HCT116 (cell line): ENCODE data around the gene TMIE. TPM values are rescaled to one million over a fixed set of nuclear protein-coding genes. Genes with fewer than 3 reads are reported as not detected.

Experiments used
- ATAC-seq: fragments of 200-7000 bp; cut with Tn5 transposase; 2 replicates; pipeline ENCODE4 v1.9.1; 2020; ENCODE audit warnings: mild to moderate bottlenecking, moderate library complexity
- BruUV-seq: library from RNA; stranded (reverse); fragments of 400-500 nt; replicated peaks from 2 replicates; lab custom pipeline; 2021; lab: Mats Ljungman, UMichigan
- CTCF ChIA-PET: fragments of 300-600 bp; sonication (Branson Sonifier 250); formaldehyde crosslinking; loops from one replicate; lab custom pipeline; 2021; ENCODE audit warnings: antibody characterized with exemption; lab: Charles Lee
- POLR2A ChIA-PET: fragments of 300-600, 350-600 bp; sonication (Branson Sonifier 250); formaldehyde crosslinking; loops from one replicate; lab custom pipeline; 2021; ENCODE audit warnings: antibody characterized with exemption; lab: Charles Lee
- RAD21 ChIA-PET, 2 experiments: fragments of 300-600 bp; sonication (Branson Sonifier 250); formaldehyde crosslinking; loops; one replicate each; lab custom pipeline; 2023; ENCODE audit warnings: low total read pairs in 2 of 2; ENCODE audit not compliant: uncharacterized antibody in 2 of 2, unreplicated experiment in 2 of 2, low non-redundant PET in 1 of 2; lab: Charles Lee
- DNase-seq: peaks from one replicate; pipeline ENCODE4 v3.0.0-alpha.2; 2010; ENCODE audit warnings: low read depth, low spot score
- H2AFZ ChIP-seq: fragments of 200-600 bp; shearing (Covaris generic), sonication (generic); 2 replicates; pipeline ENCODE4 v1.6.1; 2017; ENCODE audit warnings: low read depth, mixed run types, mixed read lengths, antibody characterized with exemption, low read length; ENCODE audit not compliant: poor library complexity, severe bottlenecking
- H3K27ac ChIP-seq: 2 replicates; pipeline ENCODE4 v1.5.1; 2012; ENCODE audit warnings: low read depth, low read length
- H3K27me3 ChIP-seq: fragments of 200-600 bp; sonication (generic); 2 replicates; pipeline ENCODE4 v1.6.1; 2016; ENCODE audit warnings: mixed run types, low read length, mixed read lengths; ENCODE audit not compliant: insufficient read depth
- H3K36me3 ChIP-seq, 2 experiments: fragments of 200-500 bp in 1 of 2; fragments of 200-600 bp in 1 of 2; sonication (Bioruptor generic) in 1 of 2; sonication (generic) in 1 of 2; 2 replicates each; pipeline versions ENCODE4 v1.5.1 to v1.6.1; 2014 to 2016; ENCODE audit warnings: low read length in 2 of 2, inconsistent platforms in 1 of 2, mixed read lengths in 1 of 2, mixed run types in 1 of 2; ENCODE audit not compliant: insufficient read depth in 2 of 2, control insufficient read depth in 1 of 2
- H3K4me1 ChIP-seq, 2 experiments: fragments of 200-600 bp in 1 of 2; sonication (generic) in 1 of 2; 2 replicates each; pipeline versions ENCODE4 v1.5.1 to v1.6.1; 2012 to 2017; ENCODE audit warnings: low read length in 2 of 2, inconsistent platforms in 1 of 2, mild to moderate bottlenecking in 1 of 2, mixed read lengths in 1 of 2, mixed run types in 1 of 2, moderate library complexity in 1 of 2; ENCODE audit not compliant: insufficient read depth in 2 of 2, control insufficient read depth in 1 of 2
- H3K4me2 ChIP-seq: fragments of 200-600 bp; sonication (generic); 2 replicates; pipeline ENCODE4 v1.6.1; 2017; ENCODE audit warnings: mixed run types, low read length, mixed read lengths
- H3K4me3 ChIP-seq, 2 experiments: fragments of 200-600 bp in 1 of 2; sonication (generic) in 1 of 2; replicated peaks in 1 of 2; 2 replicates each; pipeline ENCODE4 v1.5.1; 2011 to 2016; ENCODE audit warnings: low read length in 2 of 2, control low read depth in 1 of 2, low read depth in 1 of 2, mild to moderate bottlenecking in 1 of 2, mixed read lengths in 1 of 2, mixed run types in 1 of 2
- H3K79me2 ChIP-seq: fragments of 200-600 bp; sonication (generic); 2 replicates; pipeline ENCODE4 v1.6.1; 2017; ENCODE audit warnings: mild to moderate bottlenecking, mixed run types, low read length, moderate library complexity, mixed read lengths; ENCODE audit not compliant: insufficient read depth
- H3K9ac ChIP-seq: fragments of 200-600 bp; sonication (generic); 2 replicates; pipeline ENCODE4 v1.6.1; 2016; ENCODE audit warnings: low read length, mixed read lengths
- H3K9me2 ChIP-seq: fragments of 200-600 bp; sonication (generic), shearing (Covaris generic); 2 replicates; pipeline ENCODE4 v1.6.1; 2017; ENCODE audit warnings: mixed run types, mild to moderate bottlenecking, moderate library complexity; ENCODE audit not compliant: insufficient read depth
- H3K9me3 ChIP-seq, 2 experiments: fragments of 200-500 bp in 1 of 2; fragments of 200-600 bp in 1 of 2; sonication (Bioruptor generic) in 1 of 2; sonication (generic) in 1 of 2; 2 replicates each; pipeline ENCODE4 v1.6.1; 2014 to 2017; ENCODE audit warnings: low read length in 2 of 2, mixed read lengths in 2 of 2, inconsistent platforms in 1 of 2, low read depth in 1 of 2, mild to moderate bottlenecking in 1 of 2, mixed run types in 1 of 2, moderate library complexity in 1 of 2; ENCODE audit not compliant: control insufficient read depth in 1 of 2, insufficient read depth in 1 of 2
- H4K20me1 ChIP-seq: fragments of 200-600 bp; sonication (generic), shearing (Covaris generic); 2 replicates; pipeline ENCODE4 v1.6.1; 2017; ENCODE audit warnings: mixed run types, mild to moderate bottlenecking, moderate library complexity; ENCODE audit not compliant: insufficient read depth
- CTCF ChIP-seq, 3 experiments: fragments of 200-600 bp in 1 of 3; sonication (generic) in 1 of 3; IDR thresholded peaks in 2 of 3; conservative IDR thresholded peaks in 1 of 3; 2 replicates each; pipeline ENCODE4 v1.5.1; 2012 to 2017; ENCODE audit warnings: low read depth in 2 of 3, low read length in 2 of 3, antibody characterized with exemption in 1 of 3, borderline replicate concordance in 1 of 3, control low read depth in 1 of 3, mild to moderate bottlenecking in 1 of 3, mixed read lengths in 1 of 3, mixed run types in 1 of 3, moderate library complexity in 1 of 3; ENCODE audit not compliant: insufficient read depth in 1 of 3
- ELF1 ChIP-seq: IDR thresholded peaks from 2 replicates; pipeline ENCODE4 v1.6.1; 2012; ENCODE audit warnings: low read depth, borderline replicate concordance
- EZH2phosphoT487 ChIP-seq: fragments of 200-600 bp; IDR thresholded peaks from 2 replicates; pipeline ENCODE4 v1.6.1; 2018; ENCODE audit warnings: antibody characterized with exemption, borderline replicate concordance
- POLR2AphosphoS5 ChIP-seq: IDR thresholded peaks from 2 replicates; pipeline ENCODE4 v1.6.1; 2011; ENCODE audit warnings: mild to moderate bottlenecking, low read depth, low read length, moderate library complexity
- REST ChIP-seq: IDR thresholded peaks from 2 replicates; pipeline ENCODE4 v1.6.1; 2012; ENCODE audit warnings: low read depth
- SP1 ChIP-seq: IDR thresholded peaks from 2 replicates; pipeline ENCODE4 v1.6.1; 2012; ENCODE audit warnings: low read depth
- SRF ChIP-seq: IDR thresholded peaks from 2 replicates; pipeline ENCODE4 v1.6.1; 2012; ENCODE audit warnings: low read depth
- intact Hi-C: fragments of 100-400 bp; cut with micrococcal nuclease; formaldehyde crosslinking; loops from 2 replicates; pipeline ENCODE4 v1.10.0; 2022
- total RNA-seq: library from RNA; stranded (reverse); gene quantifications from one replicate; pipeline ENCODE4 v1.2.1, GENCODE V29; 2021; ENCODE audit not compliant: unreplicated experiment

TMIE gene
- total RNA-seq, 1 experiment from 2014 or later, result 0.74 TPM

GRCh38 chr3:46670891-46671427 is 30.2 kb upstream of the TMIE start:
- no peak for TF ChIP-seq CTCF (IDR thresholded peaks at IDR 0.05 in 2 of 3, conservative IDR thresholded peaks at IDR 0.05 in 1 of 3; ENCODE audit: borderline replicate concordance in 1 of 3, insufficient read depth in 1 of 3, low read depth in 2 of 3, low read length in 2 of 3)
- TF ChIP-seq POLR2AphosphoS5, result no peak
- TF ChIP-seq EZH2phosphoT487, result no peak
- no peak for TF ChIP-seq SP1
- TF ChIP-seq REST, result no peak
- TF ChIP-seq SRF, result no peak
- no peak for TF ChIP-seq ELF1
- intact Hi-C loops, result no loop called here
- H4K20me1 ChIP-seq, result no peaks in the 10 kb centered on the region
- CTCF ChIA-PET, result no interaction called here
- DNase-seq, result no peak
- no peaks in the 10 kb centered on the region for H3K9me2 ChIP-seq
- H3K79me2 ChIP-seq, result no peaks in the 10 kb centered on the region
- no peak overlapping the region for H3K27ac ChIP-seq
- no peaks in the 10 kb centered on the region for H3K27me3 ChIP-seq
- H3K36me3 ChIP-seq, result no peaks in the 10 kb centered on the region
- H2AFZ ChIP-seq, result no peak overlapping the region
- no peak overlapping the region for H3K4me3 ChIP-seq
- H3K9me3 ChIP-seq, result no peaks in the 10 kb centered on the region
- no peak for ATAC-seq
- RAD21 ChIA-PET, result no interaction called here
- BruUV-seq, result no TSS peak
- H3K9ac ChIP-seq, result no peak overlapping the region
- POLR2A ChIA-PET, result no interaction called here
- H3K4me2 ChIP-seq, result no peak overlapping the region
- H3K4me1 ChIP-seq, result no peaks in the 10 kb centered on the region
